Measurements from ENCODE around the gene SPZ1.

DNA sequence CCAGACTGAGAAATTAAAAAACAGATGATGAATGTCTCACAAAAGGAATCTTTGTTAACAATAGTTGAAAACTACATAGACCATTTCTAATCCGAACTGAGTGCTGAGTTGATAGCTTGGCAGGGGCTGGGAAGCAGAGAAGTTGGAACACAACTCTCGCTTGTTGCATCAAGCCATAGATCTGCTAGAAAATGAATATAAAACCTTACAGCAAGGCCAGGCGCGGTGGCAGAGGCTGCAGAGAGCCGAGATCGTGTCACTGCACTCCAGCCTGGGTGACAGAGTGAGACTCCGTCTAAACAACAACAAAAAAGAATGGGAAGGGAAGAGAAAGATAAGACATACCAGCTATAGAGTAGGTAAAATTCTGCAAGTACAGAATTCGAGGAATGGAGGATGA is 28.0 kb upstream of the SPZ1 start:
- TF ChIP-seq CTCF (conservative IDR thresholded peaks at IDR 0.05; ENCODE audit: low read depth, low read length) (no peak), EZH2 (IDR thresholded peaks at IDR 0.05; ENCODE audit: low read length, unreplicated experiment) (no peak), EZH2phosphoT487 (IDR thresholded peaks at IDR 0.05; ENCODE audit: borderline replicate concordance, low read length) (no peak)
